Upper lobe of right lung (tissue), 1 donor: ENCODE measurements around the gene SYNE1. TPM values are rescaled to one million over a fixed set of nuclear protein-coding genes. Genes with fewer than 3 reads are reported as not detected.
A peak's percentile ranks its signal among the peaks of the same experiment; 100 is the strongest.
"Not testable (repeated sequence)": the region's sequence is repeated elsewhere in the genome, so short reads cannot be mapped to it uniquely, and the experiment has no call there.

Experiments used
- ATAC-seq: fragments of 200-7000 bp; cut with Tn5 transposase; one replicate; pipeline ENCODE4 v1.9.1; 2020; ENCODE audit warnings: mild to moderate bottlenecking, moderate library complexity
- DNase-seq: peaks from one replicate; pipeline ENCODE4 v3.0.0-alpha.2; 2020
- H3K27ac ChIP-seq: fragments of 200-600 bp; one replicate; pipeline ENCODE4 v1.8.0; 2022
- H3K27me3 ChIP-seq: fragments of 200-600 bp; one replicate; pipeline ENCODE4 v1.8.0; 2022; ENCODE audit warnings: mild to moderate bottlenecking
- H3K36me3 ChIP-seq: fragments of 200-600 bp; one replicate; pipeline ENCODE4 v1.8.0; 2022
- H3K4me1 ChIP-seq: fragments of 200-600 bp; one replicate; pipeline ENCODE4 v1.8.0; 2022
- H3K4me3 ChIP-seq: fragments of 200-600 bp; one replicate; pipeline ENCODE4 v1.8.0; 2022; ENCODE audit warnings: mild to moderate bottlenecking
- H3K9me3 ChIP-seq: fragments of 200-600 bp; one replicate; pipeline ENCODE4 v1.8.0; 2022
- intact Hi-C: fragments of 100-400 bp; cut with DNase I; formaldehyde crosslinking; loops from one replicate; pipeline ENCODE4 v1.11.0; 2022
- total RNA-seq: library from RNA; stranded (reverse); fragmentation: NEBNext Ultra II Directional; extraction: Animal tissue kit (Norgen Biotek cat#: 25700); gene quantifications from one replicate; pipeline ENCODE4 v1.2.1, GENCODE V29; 2021
- TF ChIP-seq, protein P1 (sequence below): fragments of 200-600 bp; IDR thresholded peaks from one replicate; pipeline ENCODE4 v1.8.0; 2022; ENCODE audit warnings: antibody characterized with exemption
- donor health status: DM: no; HTN: yes; CAD: no; lungs with severe emphysema.

The SYNE1 gene
- total RNA-seq, 1 donor from 2014 or later, result 168 TPM

DNA sequence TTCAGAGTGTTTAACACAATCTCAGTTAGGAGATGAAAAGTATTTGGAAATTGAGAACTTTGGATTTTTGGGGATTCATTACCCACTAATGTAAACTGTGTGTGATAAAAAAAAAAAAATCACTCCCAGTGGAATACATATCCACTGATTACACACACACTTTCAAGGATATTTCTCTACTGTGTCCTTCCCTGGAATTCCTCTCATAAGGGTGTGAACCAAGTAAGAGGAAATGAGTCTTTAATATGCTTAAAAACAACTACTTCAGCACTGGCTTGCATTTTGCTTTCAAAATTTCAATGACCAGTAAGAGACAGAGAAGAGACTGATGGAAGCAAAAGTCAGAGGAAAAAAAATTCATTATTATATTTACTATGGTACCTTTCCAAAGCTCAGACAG lies 36.1 kb upstream of the SYNE1 start:
- Histone ChIP-seq H3K9me3 (no peaks in the 10 kb centered on the region), H3K36me3 (no peaks in the 10 kb centered on the region), H3K4me3 (no peak overlapping the region), H3K27ac (no peak overlapping the region), H3K27me3 (no peaks in the 10 kb centered on the region), H3K4me1 (no peaks in the 10 kb centered on the region)
- no peak for DNase-seq
- intact Hi-C loops, result no loop called here
- TF ChIP-seq, protein P1, sequence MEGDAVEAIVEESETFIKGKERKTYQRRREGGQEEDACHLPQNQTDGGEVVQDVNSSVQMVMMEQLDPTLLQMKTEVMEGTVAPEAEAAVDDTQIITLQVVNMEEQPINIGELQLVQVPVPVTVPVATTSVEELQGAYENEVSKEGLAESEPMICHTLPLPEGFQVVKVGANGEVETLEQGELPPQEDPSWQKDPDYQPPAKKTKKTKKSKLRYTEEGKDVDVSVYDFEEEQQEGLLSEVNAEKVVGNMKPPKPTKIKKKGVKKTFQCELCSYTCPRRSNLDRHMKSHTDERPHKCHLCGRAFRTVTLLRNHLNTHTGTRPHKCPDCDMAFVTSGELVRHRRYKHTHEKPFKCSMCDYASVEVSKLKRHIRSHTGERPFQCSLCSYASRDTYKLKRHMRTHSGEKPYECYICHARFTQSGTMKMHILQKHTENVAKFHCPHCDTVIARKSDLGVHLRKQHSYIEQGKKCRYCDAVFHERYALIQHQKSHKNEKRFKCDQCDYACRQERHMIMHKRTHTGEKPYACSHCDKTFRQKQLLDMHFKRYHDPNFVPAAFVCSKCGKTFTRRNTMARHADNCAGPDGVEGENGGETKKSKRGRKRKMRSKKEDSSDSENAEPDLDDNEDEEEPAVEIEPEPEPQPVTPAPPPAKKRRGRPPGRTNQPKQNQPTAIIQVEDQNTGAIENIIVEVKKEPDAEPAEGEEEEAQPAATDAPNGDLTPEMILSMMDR, result no peak
- no peak for ATAC-seq

DNA sequence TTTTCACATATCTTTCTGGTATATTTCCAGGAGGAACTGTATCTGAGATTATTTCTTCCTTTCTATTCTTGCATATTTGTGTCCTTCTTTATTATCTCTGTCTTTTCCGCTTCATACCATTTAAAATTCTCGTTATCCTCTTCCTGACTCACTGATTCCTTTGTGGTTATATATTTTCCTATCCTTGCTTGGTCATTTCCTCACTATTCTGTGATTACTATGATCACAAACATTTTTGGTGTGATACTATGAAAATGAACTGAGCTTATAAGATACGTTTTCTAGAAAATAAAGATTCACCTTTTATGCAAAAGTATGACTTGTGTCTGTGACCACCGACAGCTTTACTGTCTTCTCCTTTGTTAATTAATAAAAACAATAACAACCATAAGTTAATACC lies 34.0 kb upstream of the SYNE1 start:
- no peak overlapping the region for H3K4me3 ChIP-seq
- intact Hi-C loops, result no loop called here
- DNase-seq (no peak), ATAC-seq (no peak)
- H3K27ac ChIP-seq, result no peak overlapping the region
- no peaks in the 10 kb centered on the region for H3K27me3 ChIP-seq
- H3K9me3 ChIP-seq, result no peaks in the 10 kb centered on the region
- TF ChIP-seq, protein P1, result no peak
- H3K36me3 ChIP-seq, result no peaks in the 10 kb centered on the region
- no peaks in the 10 kb centered on the region for H3K4me1 ChIP-seq

DNA sequence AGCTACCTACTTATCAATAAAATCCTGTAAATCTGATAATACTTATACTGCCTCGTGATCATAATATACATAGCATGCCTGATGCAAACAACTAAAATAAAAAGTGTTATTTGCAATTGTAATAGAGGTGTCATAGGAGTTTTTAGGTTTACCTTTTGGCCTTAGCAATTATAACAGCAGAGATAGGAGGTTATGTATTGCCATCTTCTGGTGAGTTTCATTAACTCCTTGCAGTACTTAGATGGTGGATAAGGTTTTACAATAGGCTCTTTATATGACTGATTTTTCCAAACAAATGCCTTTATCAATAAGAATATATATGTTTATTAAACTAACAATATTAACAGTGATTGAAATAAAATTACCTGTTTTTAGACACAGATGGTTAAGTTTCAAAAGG lies 32.7 kb upstream of the SYNE1 start:
- H3K36me3 ChIP-seq, result no peaks in the 10 kb centered on the region
- H3K4me1 ChIP-seq, result no peaks in the 10 kb centered on the region
- TF ChIP-seq, protein P1, result peak; percentile 42
- DNase-seq (no peak), ATAC-seq (no peak)
- H3K4me3 ChIP-seq, result no peak overlapping the region
- H3K9me3 ChIP-seq, result no peaks in the 10 kb centered on the region
- H3K27me3 ChIP-seq, result no peaks in the 10 kb centered on the region
- H3K27ac ChIP-seq, result no peak overlapping the region
- intact Hi-C loops, result no loop called here

DNA sequence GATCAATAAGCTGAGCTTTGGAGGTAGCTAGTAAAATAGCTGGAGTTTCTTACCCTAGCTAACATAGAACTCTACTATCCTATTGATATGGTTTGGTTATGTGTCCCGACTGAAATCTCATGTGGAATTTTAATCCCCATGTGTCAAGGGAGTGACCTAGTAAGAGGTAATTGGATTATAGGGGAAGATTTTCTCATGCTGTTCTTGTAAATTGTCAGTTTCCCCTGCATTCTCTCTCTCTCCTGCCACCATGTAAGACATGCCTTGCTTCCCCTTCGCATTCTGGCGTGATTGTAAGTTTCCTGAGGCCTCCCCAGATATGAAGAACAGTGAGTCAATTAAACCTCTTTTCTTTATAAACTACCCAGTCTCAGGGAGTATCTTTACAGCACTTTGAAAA lies 24.6 kb upstream of the SYNE1 start:
- ATAC-seq (no peak), DNase-seq (no peak)
- H3K36me3 ChIP-seq, result no peaks in the 10 kb centered on the region
- H3K4me1 ChIP-seq, result no peaks in the 10 kb centered on the region
- intact Hi-C loops, result no loop called here
- no peak overlapping the region for H3K27ac ChIP-seq
- TF ChIP-seq, protein P1, result no peak
- no peaks in the 10 kb centered on the region for H3K27me3 ChIP-seq
- H3K4me3 ChIP-seq, result no peak overlapping the region
- no peaks in the 10 kb centered on the region for H3K9me3 ChIP-seq

DNA sequence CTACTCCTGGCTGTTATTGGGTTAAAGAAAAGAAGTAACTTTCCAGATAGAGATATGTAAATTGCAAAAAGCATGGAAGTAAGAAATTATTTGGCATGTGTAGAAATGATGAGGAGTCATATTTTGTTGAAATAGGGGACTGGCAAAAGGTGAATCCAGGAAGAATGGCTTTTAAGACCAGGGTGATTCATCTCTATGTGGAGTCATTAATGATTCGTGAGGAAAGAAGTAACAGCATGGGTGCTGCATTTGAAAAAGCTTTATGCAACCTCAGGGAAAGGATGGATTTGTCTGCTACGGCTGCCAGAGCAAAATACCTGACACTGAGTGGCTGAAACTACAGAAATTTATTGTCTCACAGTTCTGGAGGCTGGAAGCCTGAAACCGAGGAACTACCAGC lies 14.8 kb upstream of the SYNE1 start:
- TF ChIP-seq, protein P1, result no peak
- no peak overlapping the region for H3K4me3 ChIP-seq
- no peaks in the 10 kb centered on the region for H3K9me3 ChIP-seq
- H3K27ac ChIP-seq, result no peak overlapping the region
- no peaks in the 10 kb centered on the region for H3K27me3 ChIP-seq
- intact Hi-C loops, result no loop called here
- DNase-seq, result no peak
- no peaks in the 10 kb centered on the region for H3K36me3 ChIP-seq
- H3K4me1 ChIP-seq, result no peaks in the 10 kb centered on the region
- ATAC-seq, result no peak

DNA sequence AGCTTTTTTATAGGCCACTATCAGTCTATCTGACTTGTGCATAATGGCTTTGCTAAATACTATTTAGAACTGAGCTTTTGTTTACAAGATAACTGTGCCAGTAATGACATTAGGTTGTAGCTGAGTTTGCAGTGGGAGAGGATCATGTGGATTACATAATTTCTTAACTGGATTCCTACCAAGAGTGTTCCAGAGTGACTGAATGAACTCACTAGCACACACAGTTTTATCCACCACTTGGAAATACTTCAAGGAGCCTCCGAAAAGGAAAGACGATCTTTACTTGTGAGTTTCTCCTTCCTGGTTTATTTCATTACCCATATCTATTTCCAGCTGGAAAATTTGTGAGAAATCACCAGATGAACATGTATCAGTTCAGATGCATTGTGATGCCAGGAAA lies 10.9 kb upstream of the SYNE1 start:
- no peaks in the 10 kb centered on the region for H3K27me3 ChIP-seq
- ATAC-seq, result no peak
- H3K9me3 ChIP-seq, result no peaks in the 10 kb centered on the region
- no peak overlapping the region for H3K4me3 ChIP-seq
- H3K36me3 ChIP-seq, result no peaks in the 10 kb centered on the region
- DNase-seq, result no peak
- TF ChIP-seq, protein P1, result no peak
- intact Hi-C loops, result no loop called here
- H3K4me1 ChIP-seq, result no peaks in the 10 kb centered on the region
- no peak overlapping the region for H3K27ac ChIP-seq

DNA sequence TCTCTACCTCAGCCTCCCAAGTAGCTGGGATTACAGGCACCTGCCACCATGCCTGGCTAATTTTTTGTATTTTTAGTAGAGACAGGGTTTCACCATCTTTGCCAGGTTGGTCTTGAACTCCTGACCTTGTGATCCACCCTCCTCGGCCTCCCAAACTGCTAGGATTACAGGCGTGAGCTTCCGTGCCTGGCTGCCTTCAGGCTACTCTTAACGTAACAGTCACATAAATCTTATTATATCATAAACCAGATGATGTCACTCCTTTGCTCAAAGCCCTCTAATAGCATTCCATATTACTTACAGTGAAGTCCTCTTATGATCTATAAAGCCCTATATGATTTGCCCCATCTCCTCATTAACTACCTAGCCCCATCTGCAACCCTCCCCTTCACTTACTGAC lies 9.6 kb upstream of the SYNE1 start:
- H3K9me3 ChIP-seq, intact Hi-C loops, ATAC-seq, H3K27me3 ChIP-seq, H3K27ac ChIP-seq, H3K36me3 ChIP-seq, H3K4me3 ChIP-seq, H3K4me1 ChIP-seq, DNase-seq: not testable (repeated sequence)
